ENCODE data around the gene NFIA. TPM values are rescaled to one million over a fixed set of nuclear protein-coding genes. Genes with fewer than 3 reads are reported as not detected.

NFIA gene
- total and polyA plus RNA-seq, 2 donors (not counting 1 experiment from before 2014, with no cell fraction given) = 0.28 to 0.54 TPM

DNA sequence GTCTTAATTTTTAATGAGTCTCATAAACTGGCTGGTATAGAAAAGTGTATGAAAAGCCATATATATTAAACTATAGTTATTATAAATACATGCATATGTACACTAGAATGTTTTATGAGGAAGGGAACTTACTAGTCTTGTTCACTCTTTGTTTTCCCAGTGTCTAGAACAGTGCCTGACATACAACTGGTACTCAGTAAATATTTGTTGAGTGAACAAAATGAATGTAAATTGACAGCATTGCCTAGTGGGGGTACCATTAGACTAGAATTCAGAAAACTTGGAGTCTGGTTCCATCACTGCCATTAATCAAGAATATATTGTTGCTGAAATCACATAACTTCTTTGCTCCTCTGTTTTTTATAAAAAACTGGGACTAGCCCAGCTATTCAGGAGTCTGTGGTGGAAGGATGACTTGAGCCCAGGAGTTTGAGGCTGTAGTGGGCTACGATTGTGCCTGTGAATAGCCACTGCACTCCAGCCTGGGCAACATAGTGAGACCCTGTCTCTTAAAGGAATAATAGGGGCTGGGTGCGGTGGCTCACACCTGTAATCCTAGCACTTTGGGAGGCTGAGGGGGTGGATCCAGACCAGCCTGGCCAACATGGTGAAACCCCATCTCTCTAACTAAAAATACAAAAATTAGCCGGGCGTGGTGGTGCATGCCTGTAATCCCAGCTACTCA is 51.1 kb downstream of the NFIA start:
- 67% methylated on average over 1 of the region's 4 CpGs for WGBS (ENCODE audit: insufficient coverage)
- Mint-ChIP-seq H3K27ac (no peak overlapping the region), H3K4me3 (no peak overlapping the region), H3K27me3 (peaks cover 18% of the 10 kb centered on the region), H3K4me1 (peaks cover 4% of the 10 kb centered on the region), H3K9me3 (ENCODE audit: insufficient read depth) (no peaks in the 10 kb centered on the region)
- CTCF ChIA-PET = no interaction called here
- Histone ChIP-seq H4K20me1 (ENCODE audit: control insufficient read depth, insufficient read depth, low read length, poor library complexity, severe bottlenecking) (no peaks in the 10 kb centered on the region), H3K4me2 (replicated peaks; ENCODE audit: low read depth, low read length, poor library complexity, severe bottlenecking) (no peak overlapping the region), H3K79me2 (ENCODE audit: control insufficient read depth, insufficient read depth, low read length) (no peaks in the 10 kb centered on the region), H3K4me3 (ENCODE audit: control extremely low read depth in 1 of 5, extremely low read depth in 1 of 5, insufficient read depth in 1 of 5, low read depth in 2 of 5, low read length in 4 of 5) (no peak overlapping the region), H3K9me3 (ENCODE audit: control extremely low read depth in 1 of 3, control insufficient read depth in 2 of 3, insufficient read depth in 1 of 3, low read length in 2 of 3) (no peaks in the 10 kb centered on the region), H3K27me3 (replicated peaks in 1 of 4; ENCODE audit: control extremely low read depth in 1 of 4, control insufficient read depth in 3 of 4, insufficient read depth in 4 of 4, low read length in 3 of 4) (peaks cover 0 to 3% (median 0%) of the 10 kb centered on the region in 4 experiments), H3K9ac (ENCODE audit: low read length) (no peak overlapping the region), H2AFZ (ENCODE audit: insufficient read depth, low read depth, low read length, poor library complexity, severe bottlenecking) (no peak overlapping the region), H3K27ac (ENCODE audit: low read length in 2 of 2) (no peak overlapping the region), H3K4me1 (ENCODE audit: control insufficient read depth in 2 of 2, insufficient read depth in 2 of 2, low read length in 2 of 2) (no peaks in the 10 kb centered on the region), H3K36me3 (replicated peaks in 1 of 2; ENCODE audit: control extremely low read depth in 1 of 2, control insufficient read depth in 1 of 2, extremely low read depth in 1 of 2, insufficient read depth in 2 of 2, low read length in 1 of 2) (no peaks in the 10 kb centered on the region)
- ATAC-seq (ENCODE audit: low read depth) (no peak), DNase-seq (no peak)
- intact Hi-C loops (cut with micrococcal nuclease) = no loop called here
- POLR2A ChIA-PET = no interaction called here
- TF ChIP-seq EZH2 (IDR thresholded peaks at IDR 0.05; ENCODE audit: borderline replicate concordance, insufficient read depth, low read depth, low read length, poor library complexity, severe bottlenecking) = no peak
- TF ChIP-seq, protein P1, sequence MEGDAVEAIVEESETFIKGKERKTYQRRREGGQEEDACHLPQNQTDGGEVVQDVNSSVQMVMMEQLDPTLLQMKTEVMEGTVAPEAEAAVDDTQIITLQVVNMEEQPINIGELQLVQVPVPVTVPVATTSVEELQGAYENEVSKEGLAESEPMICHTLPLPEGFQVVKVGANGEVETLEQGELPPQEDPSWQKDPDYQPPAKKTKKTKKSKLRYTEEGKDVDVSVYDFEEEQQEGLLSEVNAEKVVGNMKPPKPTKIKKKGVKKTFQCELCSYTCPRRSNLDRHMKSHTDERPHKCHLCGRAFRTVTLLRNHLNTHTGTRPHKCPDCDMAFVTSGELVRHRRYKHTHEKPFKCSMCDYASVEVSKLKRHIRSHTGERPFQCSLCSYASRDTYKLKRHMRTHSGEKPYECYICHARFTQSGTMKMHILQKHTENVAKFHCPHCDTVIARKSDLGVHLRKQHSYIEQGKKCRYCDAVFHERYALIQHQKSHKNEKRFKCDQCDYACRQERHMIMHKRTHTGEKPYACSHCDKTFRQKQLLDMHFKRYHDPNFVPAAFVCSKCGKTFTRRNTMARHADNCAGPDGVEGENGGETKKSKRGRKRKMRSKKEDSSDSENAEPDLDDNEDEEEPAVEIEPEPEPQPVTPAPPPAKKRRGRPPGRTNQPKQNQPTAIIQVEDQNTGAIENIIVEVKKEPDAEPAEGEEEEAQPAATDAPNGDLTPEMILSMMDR (IDR thresholded peaks at IDR 0.05) = no peak

DNA sequence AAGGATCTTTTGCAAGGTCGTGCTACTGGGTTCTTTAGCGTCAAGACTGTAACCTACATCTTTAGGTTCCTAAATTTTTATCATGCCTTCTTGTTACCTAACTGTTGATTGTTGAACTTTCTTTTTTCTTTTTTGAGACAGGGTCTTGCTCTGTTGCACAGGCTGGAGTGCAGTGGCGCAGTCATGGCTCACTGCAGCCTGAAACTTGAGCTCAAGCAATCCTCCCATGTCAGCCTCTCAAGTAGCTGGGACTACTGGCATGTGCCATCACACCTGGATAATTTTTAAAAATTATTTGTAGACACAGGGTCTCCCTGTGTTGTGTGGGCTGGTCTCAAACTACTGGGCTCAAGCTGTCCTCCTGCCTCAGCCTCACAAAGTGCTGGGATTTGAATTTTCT is 52.9 kb downstream of the NFIA start:
- H3K4me1 ChIP-seq (ENCODE audit: control insufficient read depth in 2 of 2, insufficient read depth in 2 of 2, low read length in 2 of 2) = no peaks in the 10 kb centered on the region
- no peaks in the 10 kb centered on the region for H4K20me1 ChIP-seq (ENCODE audit: control insufficient read depth, insufficient read depth, low read length, poor library complexity, severe bottlenecking)
- H3K9me3 Mint-ChIP-seq (ENCODE audit: insufficient read depth) = no peaks in the 10 kb centered on the region
- H3K9ac ChIP-seq (ENCODE audit: low read length) = no peak overlapping the region
- no peaks in the 10 kb centered on the region for H3K9me3 ChIP-seq (ENCODE audit: control extremely low read depth in 1 of 3, control insufficient read depth in 2 of 3, insufficient read depth in 1 of 3, low read length in 2 of 3)
- peaks cover 10% of the 10 kb centered on the region for H3K27me3 Mint-ChIP-seq
- DNase-seq (no peak), ATAC-seq (ENCODE audit: low read depth) (no peak)
- intact Hi-C loops (cut with micrococcal nuclease) = no loop called here
- ChIA-PET POLR2A (no interaction called here), CTCF (interaction anchor here (1.8 kb wide), 1 partner anchor 86 kb away, joined by 5 read pairs; no protein-coding TSS in a partner anchor)
- no peak overlapping the region for H3K27ac ChIP-seq (ENCODE audit: low read length in 2 of 2)
- H3K27me3 ChIP-seq (replicated peaks in 1 of 4; ENCODE audit: control extremely low read depth in 1 of 4, control insufficient read depth in 3 of 4, insufficient read depth in 4 of 4, low read length in 3 of 4) = peaks cover 0 to 3% (median 0%) of the 10 kb centered on the region in 4 experiments
- H3K4me2 ChIP-seq (replicated peaks; ENCODE audit: low read depth, low read length, poor library complexity, severe bottlenecking) = no peak overlapping the region
- WGBS (ENCODE audit: insufficient coverage) = 60% methylated on average over 1 of the region's 3 CpGs
- TF ChIP-seq, protein P1 (IDR thresholded peaks at IDR 0.05) = no peak
- TF ChIP-seq EZH2 (IDR thresholded peaks at IDR 0.05; ENCODE audit: borderline replicate concordance, insufficient read depth, low read depth, low read length, poor library complexity, severe bottlenecking) = no peak
- no peaks in the 10 kb centered on the region for H3K36me3 ChIP-seq (replicated peaks in 1 of 2; ENCODE audit: control extremely low read depth in 1 of 2, control insufficient read depth in 1 of 2, extremely low read depth in 1 of 2, insufficient read depth in 2 of 2, low read length in 1 of 2)
- H3K27ac Mint-ChIP-seq = no peak overlapping the region
- no peaks in the 10 kb centered on the region for H3K79me2 ChIP-seq (ENCODE audit: control insufficient read depth, insufficient read depth, low read length)
- peaks cover 4% of the 10 kb centered on the region for H3K4me1 Mint-ChIP-seq
- H2AFZ ChIP-seq (ENCODE audit: insufficient read depth, low read depth, low read length, poor library complexity, severe bottlenecking) = no peak overlapping the region
- H3K4me3 ChIP-seq (ENCODE audit: control extremely low read depth in 1 of 5, extremely low read depth in 1 of 5, insufficient read depth in 1 of 5, low read depth in 2 of 5, low read length in 4 of 5) = no peak overlapping the region
- H3K4me3 Mint-ChIP-seq = no peak overlapping the region

All from B cell (primary cell).